Progenitor cell of endocrine pancreas (in vitro differentiated cells): ENCODE measurements around the gene DNAJB8. TPM values are rescaled to one million over a fixed set of nuclear protein-coding genes. Genes with fewer than 3 reads are reported as not detected.

Experiments used
- DNase-seq: peaks from one replicate; pipeline ENCODE4 v3.0.0; 2021; ENCODE audit warnings: low spot score; ENCODE audit not compliant: unreplicated experiment
- H3K27ac Mint-ChIP-seq: 2 replicates; pipeline ENCODE4 v1.8.0; 2021; ENCODE audit warnings: mild to moderate bottlenecking, moderate library complexity, mixed read lengths
- H3K27me3 Mint-ChIP-seq: 2 replicates; pipeline ENCODE4 v1.8.0; 2021; ENCODE audit warnings: mixed read lengths
- H3K36me3 Mint-ChIP-seq: 2 replicates; pipeline ENCODE4 v1.8.0; 2022; ENCODE audit warnings: mixed read lengths; ENCODE audit not compliant: insufficient read depth
- H3K4me1 Mint-ChIP-seq: 2 replicates; pipeline ENCODE4 v1.8.0; 2021; ENCODE audit warnings: low read depth, mixed read lengths
- H3K4me3 Mint-ChIP-seq: 2 replicates; pipeline ENCODE4 v1.8.0; 2021; ENCODE audit warnings: low read depth, mild to moderate bottlenecking, moderate library complexity, mixed read lengths
- H3K9me3 Mint-ChIP-seq: 2 replicates; pipeline ENCODE4 v1.8.0; 2021; ENCODE audit warnings: low read depth, mixed read lengths
- CTCF ChIP-seq: fragments of 200-600 bp; sonication (generic); IDR thresholded peaks from one replicate; pipeline ENCODE4 v1.5.0; 2021; ENCODE audit warnings: antibody characterized with exemption, mild to moderate bottlenecking; ENCODE audit not compliant: unreplicated experiment
- total RNA-seq: library from RNA; stranded (reverse); gene quantifications from 2 replicates; pipeline ENCODE4 v1.2.1, GENCODE V29; 2021

Gene DNAJB8
- total RNA-seq, 1 donor from 2014 or later: not detected

- DNase-seq: no peak
- peaks cover 35% of the 10 kb centered on the region for H3K4me1 Mint-ChIP-seq
Observed at GRCh38 chr3:128436214-128436613, 30.5 kb downstream of the DNAJB8 start.

GRCh38 chr3:128435561-128435960, 31.1 kb downstream of the DNAJB8 start:
- peaks cover 35% of the 10 kb centered on the region for H3K4me1 Mint-ChIP-seq
- H3K27me3 Mint-ChIP-seq: peaks cover 34% of the 10 kb centered on the region
- H3K27ac Mint-ChIP-seq: peak overlapping the region; percentile 78
- no peak overlapping the region for H3K4me3 Mint-ChIP-seq
- H3K36me3 Mint-ChIP-seq: no peaks in the 10 kb centered on the region
- no peak for TF ChIP-seq CTCF
- H3K9me3 Mint-ChIP-seq: peaks cover 5% of the 10 kb centered on the region
- DNase-seq: no peak

More at GRCh38 chr3:128436214-128436613, 30.5 kb downstream of the DNAJB8 start:
- H3K36me3 Mint-ChIP-seq: no peaks in the 10 kb centered on the region
- no peak overlapping the region for H3K4me3 Mint-ChIP-seq
- H3K9me3 Mint-ChIP-seq: peaks cover 5% of the 10 kb centered on the region
- TF ChIP-seq CTCF: no peak
- H3K27ac Mint-ChIP-seq: peak overlapping the region; percentile 78
- H3K27me3 Mint-ChIP-seq: peaks cover 28% of the 10 kb centered on the region

DNA sequence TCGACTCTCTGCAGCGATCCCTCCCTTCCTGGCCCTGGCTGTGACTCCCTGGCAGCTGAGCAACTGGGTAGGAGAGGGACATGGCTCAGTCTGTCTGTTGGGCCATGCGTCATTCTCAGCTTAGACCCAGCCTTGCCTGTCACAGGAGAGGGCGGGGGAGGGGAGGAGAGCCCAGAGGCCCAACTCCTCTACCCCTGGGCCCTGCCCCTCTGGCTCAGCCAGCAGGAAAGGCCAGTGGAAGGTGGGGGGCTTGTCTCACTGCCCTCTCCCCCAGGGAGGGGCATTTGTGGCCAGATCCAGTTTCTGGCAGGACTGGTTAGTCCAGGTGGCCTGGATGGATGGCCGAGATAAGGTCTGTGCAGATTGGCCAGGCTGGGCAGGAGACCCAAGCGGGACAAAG, 31.6 kb downstream of the DNAJB8 start:
- TF ChIP-seq CTCF: no peak
- H3K27ac Mint-ChIP-seq: peak overlapping the region; percentile 89
- no peaks in the 10 kb centered on the region for H3K36me3 Mint-ChIP-seq
- DNase-seq: peak; percentile 34
- H3K27me3 Mint-ChIP-seq: peaks cover 36% of the 10 kb centered on the region
- H3K9me3 Mint-ChIP-seq: peaks cover 5% of the 10 kb centered on the region
- H3K4me1 Mint-ChIP-seq: peaks cover 35% of the 10 kb centered on the region
- no peak overlapping the region for H3K4me3 Mint-ChIP-seq

GRCh38 chr3:128434524-128434923, 32.2 kb downstream of the DNAJB8 start:
- H3K27me3 Mint-ChIP-seq: peaks cover 36% of the 10 kb centered on the region
- H3K4me1 Mint-ChIP-seq: peaks cover 35% of the 10 kb centered on the region
- no peak overlapping the region for H3K27ac Mint-ChIP-seq
- no peak for DNase-seq
- TF ChIP-seq CTCF: no peak
- H3K4me3 Mint-ChIP-seq: no peak overlapping the region
- H3K9me3 Mint-ChIP-seq: peaks cover 5% of the 10 kb centered on the region
- no peaks in the 10 kb centered on the region for H3K36me3 Mint-ChIP-seq

GRCh38 chr3:128433837-128434165, 32.9 kb downstream of the DNAJB8 start:
- H3K27ac Mint-ChIP-seq: no peak overlapping the region
- DNase-seq: no peak
- no peaks in the 10 kb centered on the region for H3K36me3 Mint-ChIP-seq
- peaks cover 35% of the 10 kb centered on the region for H3K4me1 Mint-ChIP-seq
- H3K4me3 Mint-ChIP-seq: peak overlapping the region; percentile 33
- H3K9me3 Mint-ChIP-seq: peaks cover 5% of the 10 kb centered on the region
- TF ChIP-seq CTCF: no peak
- peaks cover 33% of the 10 kb centered on the region for H3K27me3 Mint-ChIP-seq
